K562 (cell line): Measurements from ENCODE around the gene ZMIZ1. TPM values are rescaled to one million over a fixed set of nuclear protein-coding genes. Genes with fewer than 3 reads are reported as not detected.

ENCODE experiments used
- ATAC-seq: fragments of 200-7000 bp; cut with Tn5 transposase; 3 replicates; pipeline ENCODE4 v1.9.1; 2020; ENCODE audit warnings: moderate library complexity
- BruUV-seq: library from RNA; stranded (reverse); fragments of 400-500 nt; replicated peaks from 2 replicates; lab custom pipeline; 2021; lab: Mats Ljungman, UMichigan
- CTCF ChIA-PET: fragments of 300-600 bp; formaldehyde crosslinking; extraction: SDS; loops from one replicate; lab custom pipeline; 2021; ENCODE audit warnings: low intra/inter-chr PET ratio; lab: Yijun Ruan, JAX
- POLR2A ChIA-PET: fragments of 300-600, 350-650 bp; sonication (Branson Sonifier 250); formaldehyde crosslinking; extraction: SDS; loops from one replicate; lab custom pipeline; 2021; ENCODE audit warnings: antibody characterized with exemption, inconsistent platforms; lab: Yijun Ruan, JAX
- DNase-seq, 4 experiments: peaks; one replicate each; pipeline versions ENCODE4 v3.0.0 to v3.0.0-alpha.2; 2011 to 2018; ENCODE audit warnings: low spot score in 3 of 4, mixed read lengths in 3 of 4; ENCODE audit errors: extremely low read depth in 1 of 4
- FAIRE-seq: peaks from 2 replicates; lab custom pipeline; 2011; peaks lifted over from hg19 to GRCh38; lab: Jason Lieb, UNC
- H2AFZ ChIP-seq: 2 replicates; pipeline ENCODE4 v1.6.0; 2011; ENCODE audit warnings: low read depth, low read length, control low read depth, inconsistent platforms
- H3K27ac ChIP-seq: fragments of 200-600 bp; 3 replicates; pipeline ENCODE4 v1.8.0; 2011; ENCODE audit warnings: low read depth, mild to moderate bottlenecking, control low read depth, inconsistent platforms, low read length, moderate library complexity, mixed read lengths; ENCODE audit errors: extremely low read depth
- H3K27me3 ChIP-seq, 2 experiments: fragments of 300-600 bp in 1 of 2; 2 replicates in 1 of 2; 3 replicates in 1 of 2; pipeline versions ENCODE4 v1.6.0 to v1.8.0; 2011; ENCODE audit warnings: inconsistent platforms in 2 of 2, low read length in 2 of 2, mild to moderate bottlenecking in 1 of 2, mixed read lengths in 1 of 2, moderate library complexity in 1 of 2; ENCODE audit not compliant: control insufficient read depth in 2 of 2, insufficient read depth in 2 of 2
- H3K36me3 ChIP-seq: fragments of 300-600 bp; 3 replicates; pipeline ENCODE4 v1.8.0; 2011; ENCODE audit warnings: mild to moderate bottlenecking, low read length, inconsistent platforms; ENCODE audit not compliant: control insufficient read depth, insufficient read depth
- H3K4me1 ChIP-seq, 2 experiments: fragments of 200-600 bp in 1 of 2; replicated peaks in 1 of 2; 2 replicates in 1 of 2; 3 replicates in 1 of 2; pipeline versions ENCODE4 v1.5.1 to v1.8.0; 2011; ENCODE audit warnings: inconsistent platforms in 2 of 2, low read length in 2 of 2, mild to moderate bottlenecking in 1 of 2, mixed read lengths in 1 of 2, moderate library complexity in 1 of 2; ENCODE audit not compliant: control insufficient read depth in 2 of 2, insufficient read depth in 2 of 2
- H3K4me2 ChIP-seq: 2 replicates; pipeline ENCODE4 v1.6.1; 2011; ENCODE audit warnings: low read length, control low read depth, inconsistent platforms, mixed read lengths; ENCODE audit not compliant: insufficient read depth
- H3K4me3 ChIP-seq: fragments of 200-600 bp; sonication (generic), shearing (Covaris generic); 2 replicates; pipeline ENCODE4 v1.5.1; 2016; ENCODE audit warnings: control low read depth, inconsistent platforms
- H3K79me2 ChIP-seq: fragments of 200-600 bp; 3 replicates; pipeline ENCODE4 v1.8.0; 2011; ENCODE audit warnings: low read length, inconsistent platforms; ENCODE audit not compliant: control insufficient read depth, insufficient read depth
- H3K9ac ChIP-seq, 2 experiments: 2 replicates each; pipeline versions ENCODE4 v1.6.0 to v1.6.1; 2011; ENCODE audit warnings: low read depth in 2 of 2, low read length in 2 of 2, control low read depth in 1 of 2, inconsistent platforms in 1 of 2, mild to moderate bottlenecking in 1 of 2, mixed read lengths in 1 of 2; ENCODE audit not compliant: insufficient read depth in 1 of 2
- H3K9me1 ChIP-seq: one replicate; pipeline ENCODE4 v1.6.0; 2011; ENCODE audit warnings: inconsistent platforms, mild to moderate bottlenecking, low read length, moderate library complexity; ENCODE audit not compliant: control insufficient read depth, insufficient read depth
- H3K9me3 ChIP-seq: replicated peaks from 2 replicates; pipeline ENCODE4 v1.5.1; 2011; ENCODE audit warnings: low read depth, low read length, inconsistent platforms; ENCODE audit not compliant: control insufficient read depth, insufficient read depth
- H4K20me1 ChIP-seq: replicated peaks from 2 replicates; pipeline ENCODE4 v1.6.1; 2011; ENCODE audit warnings: low read length, inconsistent platforms, mixed read lengths; ENCODE audit not compliant: control insufficient read depth, insufficient read depth
- MECOM ChIP-seq: fragments of 250-450 bp; sonication (Bioruptor Pico); IDR thresholded peaks from 2 replicates; pipeline ENCODE4 v1.8.0; 2022; ENCODE audit warnings: inconsistent platforms
- STAG1 ChIP-seq: sonication (generic); formaldehyde crosslinking; IDR thresholded peaks from 2 replicates; pipeline ENCODE4 v1.5.0; 2020; ENCODE audit warnings: missing genetic modification reagents, borderline replicate concordance
- ZFP36 ChIP-seq: fragments of 150-350 bp; IDR thresholded peaks from 2 replicates; pipeline ENCODE4 v1.6.1; 2018; ENCODE audit warnings: low read length, low read depth; ENCODE audit not compliant: partially characterized antibody
- ZFX ChIP-seq: sonication (generic); formaldehyde crosslinking; IDR thresholded peaks from 2 replicates; pipeline ENCODE4 v1.8.0; 2022; ENCODE audit warnings: mild to moderate bottlenecking, missing genetic modification reagents, moderate library complexity
- WGBS: fragments of 100-300 bp; shearing (Covaris generic); methylation state at CpG from one replicate; pipeline ENCODE4 v1.1.6; 2016; ENCODE audit warnings: low coverage, mixed read lengths; ENCODE audit not compliant: insufficient coverage; ENCODE audit errors: missing lambda C conversion rate; 5-methylcytosine and 5-hydroxymethylcytosine counted together
- in situ Hi-C: fragments of 300-500 bp; cut with MboI; formaldehyde crosslinking; loops from 4 replicates; pipeline ENCODE4 v1.15.0; 2018; ENCODE audit warnings: inconsistent platforms, mixed read lengths
- intact Hi-C: fragments of 100-400 bp; cut with micrococcal nuclease; formaldehyde crosslinking; loops from 2 replicates; pipeline ENCODE4 v1.14.2; 2022
- polyA plus RNA-seq, 8 experiments: library from polyadenylated mRNA; depleted of rRNA in 4 of 8; stranded (reverse) in 5 of 8; unstranded in 3 of 8; fragments of >200 nt; fragmentation: Nextera tagmentation in 2 of 8; fragmentation: Illumina TruSeq in 1 of 8; extraction: Ambion mirVana in 2 of 8; extraction: Trizol in 1 of 8; gene quantifications; 2 replicates each; pipeline versions ENCODE4 v1.2.1 to v1.2.3, GENCODE V29; 2011 to 2014; ENCODE audit warnings: inconsistent platforms in 1 of 8, missing spikeins in 1 of 8
- total RNA-seq, 7 experiments: library from RNA; depleted of rRNA in 6 of 7; stranded (reverse); fragments of >200 nt in 6 of 7; fragmentation: Illumina TruSeq in 2 of 7; extraction: Trizol in 2 of 7; gene quantifications; 2 replicates each; pipeline versions ENCODE4 v1.2.1 to v1.2.3, GENCODE V29; 2011 to 2021; ENCODE audit warnings: low replicate concordance in 1 of 7
- TF ChIP-seq, protein P1 (sequence below): sonication (generic); formaldehyde crosslinking; IDR thresholded peaks from 2 replicates; pipeline ENCODE4 v1.8.0; 2022; ENCODE audit warnings: missing genetic modification reagents, mild to moderate bottlenecking, moderate library complexity, borderline replicate concordance
- TF ChIP-seq, protein P2 (sequence below): fragments of 250-450 bp; sonication (Bioruptor Pico); IDR thresholded peaks from 2 replicates; pipeline ENCODE4 v1.4.0; 2020; ENCODE audit warnings: borderline replicate concordance

Gene ZMIZ1
- total and polyA plus RNA-seq, 9 of the 15 experiments (the other 6 are each of a cell fraction or from before 2014, with no cell fraction given), result 1.0 to 37.3 (median 4.3) TPM

- DNase-seq, result no peak
- CTCF ChIA-PET, result no interaction called here
- Histone ChIP-seq H2AFZ (no peak overlapping the region), H3K9ac (peak overlapping the region in 1 of 2 experiments; percentile 75; a peak in 2 of 4 replicates), H3K79me2 (peaks cover 10% of the 10 kb centered on the region), H3K4me3 (no peak overlapping the region), H4K20me1 (no peaks in the 10 kb centered on the region; the same call in 1 of the 2 replicates), H3K27ac (no peak overlapping the region; the same call in 2 of the 3 replicates), H3K9me3 (no peaks in the 10 kb centered on the region), H3K4me1 (peaks cover 56 to 71% of the 10 kb centered on the region in 2 experiments), H3K27me3 (no peaks in the 10 kb centered on the region), H3K4me2 (peak overlapping the region; percentile 44; the same call in 1 of the 2 replicates), H3K36me3 (peaks cover 39% of the 10 kb centered on the region), H3K9me1 (peaks cover 5% of the 10 kb centered on the region)
- in situ Hi-C loops (no loop called here), intact Hi-C loops (loop anchor here (1.0 to 5.0 kb wide), 2 partner anchors 44 to 69 kb away; no protein-coding TSS in a partner anchor)
- FAIRE-seq, result no peak
- POLR2A ChIA-PET, result interaction anchor here (0.9 to 1.5 kb wide), 5 partner anchors 8 to 273 kb away, joined by 3 to 5 read pairs (median 4); no protein-coding TSS in a partner anchor
- TF ChIP-seq ZFX (CRISPR knock-in tag), result no peak
- TF ChIP-seq, protein P1, sequence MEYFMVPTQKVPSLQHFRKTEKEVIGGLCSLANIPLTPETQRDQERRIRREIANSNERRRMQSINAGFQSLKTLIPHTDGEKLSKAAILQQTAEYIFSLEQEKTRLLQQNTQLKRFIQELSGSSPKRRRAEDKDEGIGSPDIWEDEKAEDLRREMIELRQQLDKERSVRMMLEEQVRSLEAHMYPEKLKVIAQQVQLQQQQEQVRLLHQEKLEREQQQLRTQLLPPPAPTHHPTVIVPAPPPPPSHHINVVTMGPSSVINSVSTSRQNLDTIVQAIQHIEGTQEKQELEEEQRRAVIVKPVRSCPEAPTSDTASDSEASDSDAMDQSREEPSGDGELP, result peak; percentile 1; the same call in 1 of the 2 replicates
- TF ChIP-seq ZFP36, result peak; percentile 54
- TF ChIP-seq STAG1 (CRISPR knock-in tag), result 0 out of 2 replicates have a peak, but pooled peaks have one; percentile 4
- TF ChIP-seq, protein P2, sequence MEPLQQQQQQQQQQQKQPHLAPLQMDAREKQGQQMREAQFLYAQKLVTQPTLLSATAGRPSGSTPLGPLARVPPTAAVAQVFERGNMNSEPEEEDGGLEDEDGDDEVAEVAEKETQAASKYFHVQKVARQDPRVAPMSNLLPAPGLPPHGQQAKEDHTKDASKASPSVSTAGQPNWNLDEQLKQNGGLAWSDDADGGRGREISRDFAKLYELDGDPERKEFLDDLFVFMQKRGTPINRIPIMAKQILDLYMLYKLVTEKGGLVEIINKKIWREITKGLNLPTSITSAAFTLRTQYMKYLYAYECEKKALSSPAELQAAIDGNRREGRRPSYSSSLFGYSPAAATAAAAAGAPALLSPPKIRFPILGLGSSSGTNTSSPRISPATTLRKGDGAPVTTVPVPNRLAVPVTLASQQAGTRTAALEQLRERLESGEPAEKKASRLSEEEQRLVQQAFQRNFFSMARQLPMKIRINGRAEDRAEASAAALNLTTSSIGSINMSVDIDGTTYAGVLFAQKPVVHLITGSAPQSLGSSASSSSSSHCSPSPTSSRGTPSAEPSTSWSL (CRISPR knock-in tag), result no peak
- no peak for TF ChIP-seq MECOM
- BruUV-seq, result no TSS peak
- no peak for ATAC-seq
- WGBS, result 81% methylated on average over 6 of the region's 6 CpGs
Measured at GRCh38 chr10:79126351-79127080, 57.8 kb downstream of the ZMIZ1 start.
